Neuronal stem cell (in vitro differentiated cells): ENCODE measurements around the gene ATP1A3.
"Not testable (repeated sequence)": the region's sequence is repeated elsewhere in the genome, so short reads cannot be mapped to it uniquely, and the experiment has no call there.

ENCODE experiments used
- DNase-seq: peaks from one replicate; pipeline ENCODE4 v3.0.0-alpha.2; 2013; ENCODE audit warnings: low spot score
- H2AFZ ChIP-seq: one replicate; pipeline ENCODE4 v1.6.1; 2013; ENCODE audit warnings: mild to moderate bottlenecking, low read length, inconsistent platforms
- H2AK5ac ChIP-seq: 2 replicates; pipeline ENCODE4 v1.6.1; 2013; ENCODE audit warnings: low read depth, mild to moderate bottlenecking, inconsistent platforms, low read length, moderate library complexity, mixed read lengths
- H2BK120ac ChIP-seq: 2 replicates; pipeline ENCODE4 v1.6.1; 2013; ENCODE audit warnings: low read depth, mild to moderate bottlenecking, inconsistent platforms, low read length, moderate library complexity, mixed read lengths
- H2BK12ac ChIP-seq: one replicate; pipeline ENCODE4 v1.6.1; 2013; ENCODE audit warnings: low read length, inconsistent platforms
- H2BK15ac ChIP-seq: 2 replicates; pipeline ENCODE4 v1.6.1; 2013; ENCODE audit warnings: mild to moderate bottlenecking, low read length, inconsistent platforms, mixed read lengths
- H2BK5ac ChIP-seq: one replicate; pipeline ENCODE4 v1.6.1; 2013; ENCODE audit warnings: inconsistent platforms, mild to moderate bottlenecking, low read length, moderate library complexity
- H3K14ac ChIP-seq: one replicate; pipeline ENCODE4 v1.6.1; 2013; ENCODE audit warnings: low read length, inconsistent platforms
- H3K18ac ChIP-seq: 2 replicates; pipeline ENCODE4 v1.6.1; 2013; ENCODE audit warnings: low read length, inconsistent platforms
- H3K23ac ChIP-seq: 2 replicates; pipeline ENCODE4 v1.6.1; 2013; ENCODE audit warnings: low read depth, mild to moderate bottlenecking, mixed read lengths, low read length, inconsistent platforms; ENCODE audit not compliant: poor library complexity
- H3K27ac ChIP-seq: replicated peaks from 3 replicates; pipeline ENCODE4 v1.5.1; 2013; ENCODE audit warnings: low read length, inconsistent platforms
- H3K27me3 ChIP-seq, 3 experiments: 2 replicates each; pipeline ENCODE4 v1.6.1; 2013; ENCODE audit warnings: low read length in 3 of 3, mild to moderate bottlenecking in 2 of 3, inconsistent platforms in 1 of 3, low read depth in 1 of 3, mixed read lengths in 1 of 3, moderate library complexity in 1 of 3; ENCODE audit not compliant: control insufficient read depth in 3 of 3, insufficient read depth in 3 of 3
- H3K36me3 ChIP-seq, 2 donors: replicated peaks in 1 of 2; 2 replicates each; pipeline ENCODE4 v1.6.1; 2013; ENCODE audit warnings: low read length in 2 of 2; ENCODE audit not compliant: control insufficient read depth in 2 of 2, insufficient read depth in 2 of 2
- H3K4ac ChIP-seq: 2 replicates; pipeline ENCODE4 v1.6.1; 2013; ENCODE audit warnings: inconsistent platforms, mild to moderate bottlenecking, low read length, moderate library complexity
- H3K4me1 ChIP-seq, 2 donors: 1 replicate in 1 of 2; 2 replicates in 1 of 2; pipeline ENCODE4 v1.6.1; 2013; ENCODE audit warnings: low read length in 2 of 2, low read depth in 1 of 2; ENCODE audit not compliant: control insufficient read depth in 2 of 2, insufficient read depth in 1 of 2
- H3K4me2 ChIP-seq: one replicate; pipeline ENCODE4 v1.6.1; 2013; ENCODE audit warnings: mild to moderate bottlenecking, low read length, inconsistent platforms; ENCODE audit not compliant: insufficient read depth, poor library complexity, severe bottlenecking
- H3K4me3 ChIP-seq, 2 donors: 2 replicates each; pipeline ENCODE4 v1.5.1; 2013; ENCODE audit warnings: low read length in 2 of 2, mild to moderate bottlenecking in 2 of 2, inconsistent platforms in 1 of 2, moderate library complexity in 1 of 2
- H3K79me1 ChIP-seq: one replicate; pipeline ENCODE4 v1.6.1; 2013; ENCODE audit warnings: low read depth, mild to moderate bottlenecking, inconsistent platforms, low read length, moderate library complexity
- H3K9ac ChIP-seq: one replicate; pipeline ENCODE4 v1.6.1; 2013; ENCODE audit warnings: mild to moderate bottlenecking, low read depth, low read length, inconsistent platforms; ENCODE audit not compliant: poor library complexity
- H3K9me3 ChIP-seq, 2 donors: replicated peaks in 1 of 2; 2 replicates each; pipeline versions ENCODE3 to v1.6.1; 2013; ENCODE audit warnings: low read length in 2 of 2, mild to moderate bottlenecking in 2 of 2, inconsistent platforms in 1 of 2, low read depth in 1 of 2, mixed read lengths in 1 of 2, moderate library complexity in 1 of 2; ENCODE audit not compliant: control insufficient read depth in 2 of 2, insufficient read depth in 1 of 2
- H4K8ac ChIP-seq: one replicate; pipeline ENCODE4 v1.6.1; 2013; ENCODE audit warnings: low read depth, mild to moderate bottlenecking, inconsistent platforms, low read length, moderate library complexity
- H4K91ac ChIP-seq: one replicate; pipeline ENCODE4 v1.6.1; 2013; ENCODE audit warnings: low read length, low read depth, mild to moderate bottlenecking, inconsistent platforms; ENCODE audit not compliant: poor library complexity
- WGBS, 2 donors: extraction: QIAGEN DNeasy Blood & Tissue Kit; methylation state at CpG; one replicate each; pipeline ENCODE4 v1.1.7; 2013; ENCODE audit warnings: missing lambda C conversion rate in 2 of 2, mixed read lengths in 1 of 2; ENCODE audit not compliant: insufficient read length in 2 of 2, insufficient replicate concordance in 1 of 2; ENCODE audit errors: extremely low coverage in 2 of 2; 5-methylcytosine and 5-hydroxymethylcytosine counted together

ATP1A3 gene

GRCh38 chr19:41939861-41940730 is 53.9 kb downstream of the ATP1A3 start:
- Histone ChIP-seq H4K91ac (no peak overlapping the region), H2BK5ac (no peak overlapping the region), H3K4ac (peak overlapping the region; percentile 23), H3K79me1 (no peaks in the 10 kb centered on the region), H3K4me3 (peak overlapping the region; percentile 55 to 77), H2BK15ac (peak overlapping the region; percentile 78), H2AFZ (peak overlapping the region; percentile 99), H3K27me3 (peaks cover 6 to 51% (median 37%) of the 10 kb centered on the region in 3 experiments), H2BK12ac (no peak overlapping the region), H3K18ac (peak overlapping the region; percentile 95), H3K9ac (peak overlapping the region; percentile 88), H3K36me3 (no peaks in the 10 kb centered on the region), H3K4me2 (peak overlapping the region; percentile 84), H2BK120ac (no peak overlapping the region), H3K27ac (no peak overlapping the region), H2AK5ac (peak overlapping the region; percentile 68), H4K8ac (peak overlapping the region; percentile 72), H3K14ac (peak overlapping the region; percentile 47), H3K9me3 (no peaks in the 10 kb centered on the region), H3K23ac (peak overlapping the region; percentile 89), H3K4me1 (peaks cover 0 to 2% of the 10 kb centered on the region in 2 donors)
- no peak for DNase-seq
- WGBS, 2 donors, result no CpG with 5 or more reads among the region's 83 CpGs

DNA sequence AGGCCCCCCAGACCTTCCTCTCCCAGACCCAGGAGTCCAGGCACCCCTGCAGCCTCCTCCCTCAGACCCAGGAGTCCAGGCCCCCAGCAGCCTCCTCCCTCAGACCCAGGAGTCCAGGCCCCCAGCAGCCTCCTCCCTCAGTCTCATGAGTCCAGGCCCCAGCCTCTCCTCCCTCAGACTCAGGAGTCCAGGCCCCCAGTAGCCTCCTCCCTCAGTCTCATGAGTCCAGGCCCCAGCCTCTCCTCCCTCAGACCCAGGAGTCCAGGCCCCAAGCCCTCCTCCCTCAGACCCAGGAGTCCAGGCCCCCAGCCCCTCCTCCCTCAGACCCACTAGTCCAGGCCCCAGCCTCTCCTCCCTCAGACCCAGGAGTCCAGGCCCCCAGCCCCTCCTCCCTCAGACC is 54.8 kb downstream of the ATP1A3 start:
- not testable (repeated sequence) for H3K27ac ChIP-seq, H3K79me1 ChIP-seq, H2BK12ac ChIP-seq, H3K9me3 ChIP-seq, H3K36me3 ChIP-seq, H2BK5ac ChIP-seq, H4K91ac ChIP-seq, H2AFZ ChIP-seq, H3K9ac ChIP-seq, H2BK15ac ChIP-seq, H3K14ac ChIP-seq, H3K4me3 ChIP-seq, H3K18ac ChIP-seq, DNase-seq, H3K4ac ChIP-seq, H3K23ac ChIP-seq, H4K8ac ChIP-seq, H2AK5ac ChIP-seq, H3K4me1 ChIP-seq, H3K4me2 ChIP-seq, H2BK120ac ChIP-seq
- peaks cover 6 to 59% (median 42%) of the 10 kb centered on the region in 3 experiments for H3K27me3 ChIP-seq

GRCh38 chr19:41937525-41938468 is 56.2 kb downstream of the ATP1A3 start:
- Histone ChIP-seq H3K27ac (no peak overlapping the region), H3K4me2 (no peak overlapping the region), H3K4me3 (no peak overlapping the region), H4K91ac (no peak overlapping the region), H3K9me3 (no peaks in the 10 kb centered on the region), H3K18ac (no peak overlapping the region), H2BK12ac (no peak overlapping the region), H3K4me1 (peaks cover 0 to 2% of the 10 kb centered on the region in 2 donors), H3K79me1 (no peaks in the 10 kb centered on the region), H2AFZ (no peak overlapping the region), H2AK5ac (no peak overlapping the region), H3K14ac (no peak overlapping the region), H3K4ac (no peak overlapping the region), H2BK15ac (no peak overlapping the region), H3K36me3 (no peaks in the 10 kb centered on the region), H4K8ac (no peak overlapping the region), H3K23ac (no peak overlapping the region), H3K9ac (no peak overlapping the region), H3K27me3 (peaks cover 7 to 73% (median 56%) of the 10 kb centered on the region in 3 experiments), H2BK120ac (no peak overlapping the region), H2BK5ac (no peak overlapping the region)
- DNase-seq, result no peak
- no CpG with 5 or more reads among the region's 22 CpGs for WGBS, 2 donors

- H4K8ac ChIP-seq, result no peak overlapping the region
- H3K9ac ChIP-seq, result no peak overlapping the region
- H2BK5ac ChIP-seq, result no peak overlapping the region
- no peak overlapping the region for H2BK12ac ChIP-seq
- no peaks in the 10 kb centered on the region for H3K79me1 ChIP-seq
- no peak overlapping the region for H3K27ac ChIP-seq
- H3K36me3 ChIP-seq, result no peaks in the 10 kb centered on the region
- H3K4ac ChIP-seq, result no peak overlapping the region
- H3K4me1 ChIP-seq, result peaks cover 0 to 2% of the 10 kb centered on the region in 2 donors
- H3K4me3 ChIP-seq, result no peak overlapping the region
- H3K18ac ChIP-seq, result no peak overlapping the region
- H3K9me3 ChIP-seq, result peaks cover 0 to 2% of the 10 kb centered on the region in 2 donors
- no peak for DNase-seq
- H2AFZ ChIP-seq, result no peak overlapping the region
- H3K14ac ChIP-seq, result no peak overlapping the region
- no peak overlapping the region for H2AK5ac ChIP-seq
- WGBS, 2 donors, result no CpG with 5 or more reads among the region's 15 CpGs
- no peak overlapping the region for H4K91ac ChIP-seq
- no peak overlapping the region for H3K23ac ChIP-seq
- H3K4me2 ChIP-seq, result no peak overlapping the region
- peaks cover 14 to 82% (median 64%) of the 10 kb centered on the region in 3 experiments for H3K27me3 ChIP-seq
- H2BK15ac ChIP-seq, result no peak overlapping the region
- H2BK120ac ChIP-seq, result no peak overlapping the region
Observed at GRCh38 chr19:41936961-41937360, 57.1 kb downstream of the ATP1A3 start.
